ENCODE results near the gene CA7.

DNA sequence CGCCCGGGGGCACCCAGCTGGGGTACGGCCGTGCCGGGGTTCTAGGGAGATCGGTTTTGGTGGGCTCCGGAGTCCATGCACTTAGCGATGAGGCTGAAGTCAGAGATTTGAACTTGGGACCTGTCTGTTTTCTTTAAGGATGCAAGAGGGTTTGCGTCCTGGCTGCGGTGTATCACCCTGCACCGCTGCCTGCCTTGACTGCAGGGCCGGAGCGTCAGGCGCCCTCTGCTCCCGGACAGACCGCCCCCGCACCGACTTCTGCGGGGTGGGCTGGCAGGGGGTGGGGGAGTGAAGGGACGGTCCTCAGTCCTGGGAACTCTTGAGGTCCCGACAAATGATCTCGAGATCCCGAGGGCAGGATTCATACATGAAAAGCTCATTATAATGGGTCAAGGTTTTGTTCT, 36.8 kb downstream of the CA7 start:
- TF ChIP-seq, protein P1, sequence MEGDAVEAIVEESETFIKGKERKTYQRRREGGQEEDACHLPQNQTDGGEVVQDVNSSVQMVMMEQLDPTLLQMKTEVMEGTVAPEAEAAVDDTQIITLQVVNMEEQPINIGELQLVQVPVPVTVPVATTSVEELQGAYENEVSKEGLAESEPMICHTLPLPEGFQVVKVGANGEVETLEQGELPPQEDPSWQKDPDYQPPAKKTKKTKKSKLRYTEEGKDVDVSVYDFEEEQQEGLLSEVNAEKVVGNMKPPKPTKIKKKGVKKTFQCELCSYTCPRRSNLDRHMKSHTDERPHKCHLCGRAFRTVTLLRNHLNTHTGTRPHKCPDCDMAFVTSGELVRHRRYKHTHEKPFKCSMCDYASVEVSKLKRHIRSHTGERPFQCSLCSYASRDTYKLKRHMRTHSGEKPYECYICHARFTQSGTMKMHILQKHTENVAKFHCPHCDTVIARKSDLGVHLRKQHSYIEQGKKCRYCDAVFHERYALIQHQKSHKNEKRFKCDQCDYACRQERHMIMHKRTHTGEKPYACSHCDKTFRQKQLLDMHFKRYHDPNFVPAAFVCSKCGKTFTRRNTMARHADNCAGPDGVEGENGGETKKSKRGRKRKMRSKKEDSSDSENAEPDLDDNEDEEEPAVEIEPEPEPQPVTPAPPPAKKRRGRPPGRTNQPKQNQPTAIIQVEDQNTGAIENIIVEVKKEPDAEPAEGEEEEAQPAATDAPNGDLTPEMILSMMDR (IDR thresholded peaks at IDR 0.05; ENCODE audit: low read length) = no peak
- TF ChIP-seq EZH2 (optimal IDR thresholded peaks at IDR 0.05; ENCODE audit: low read depth, low read length) (no peak), EZH2phosphoT487 (IDR thresholded peaks at IDR 0.05; ENCODE audit: low read length) (no peak)
